Activated CD8-positive, alpha-beta T cell treated with anti-CD3 and anti-CD28 coated beads for 36 hours (primary cell): ENCODE measurements around the gene RFPL4AL1. TPM values are rescaled to one million over a fixed set of nuclear protein-coding genes. Genes with fewer than 3 reads are reported as not detected.
"Not testable (repeated sequence)": the region's sequence is repeated elsewhere in the genome, so short reads cannot be mapped to it uniquely, and the experiment has no call there.

Source experiments
- ATAC-seq: fragments of 200-7000 bp; cut with Tn5 transposase; one replicate; pipeline ENCODE4 v1.10.0; 2021; ENCODE audit warnings: mild to moderate bottlenecking, moderate library complexity
- CTCF ChIA-PET: fragments of 350-600 bp; sonication (Branson Sonifier 250); formaldehyde crosslinking; loops from one replicate; lab custom pipeline; 2021; ENCODE audit warnings: antibody characterized with exemption; lab: Charles Lee
- POLR2A ChIA-PET: fragments of 350-600 bp; sonication (Branson Sonifier 250); formaldehyde crosslinking; loops from one replicate; lab custom pipeline; 2021; ENCODE audit warnings: antibody characterized with exemption; lab: Charles Lee
- DNase-seq: peaks from one replicate; pipeline ENCODE4 v3.0.0-alpha.2; 2020
- H3K27ac Mint-ChIP-seq: one replicate; pipeline ENCODE4 v1.8.0; 2021; ENCODE audit warnings: mild to moderate bottlenecking, mixed read lengths
- H3K27me3 Mint-ChIP-seq: one replicate; pipeline ENCODE4 v1.8.0; 2021; ENCODE audit warnings: mixed read lengths
- H3K36me3 Mint-ChIP-seq: one replicate; pipeline ENCODE4 v1.8.0; 2021; ENCODE audit warnings: low read depth, mixed read lengths
- H3K4me1 Mint-ChIP-seq: one replicate; pipeline ENCODE4 v1.8.0; 2021; ENCODE audit warnings: low read depth, mixed read lengths
- H3K4me3 Mint-ChIP-seq: one replicate; pipeline ENCODE4 v1.8.0; 2021; ENCODE audit warnings: mild to moderate bottlenecking, moderate library complexity, mixed read lengths
- H3K9me3 Mint-ChIP-seq: one replicate; pipeline ENCODE4 v1.8.0; 2021; ENCODE audit warnings: mixed read lengths
- intact Hi-C: fragments of 100-400 bp; cut with micrococcal nuclease; formaldehyde crosslinking; loops from one replicate; pipeline ENCODE4 v1.10.0; 2022
- total RNA-seq, 2 experiments: library from RNA; stranded (reverse); gene quantifications; one replicate each; pipeline ENCODE4 v1.2.3, GENCODE V29; 2021
- TF ChIP-seq, protein P1 (sequence below): fragments of 200-600 bp; IDR thresholded peaks from one replicate; pipeline ENCODE4 v1.8.0; 2022; ENCODE audit warnings: antibody characterized with exemption, mild to moderate bottlenecking

RFPL4AL1 gene
- not detected for total RNA-seq

- intact Hi-C loops, CTCF ChIA-PET, H3K4me1 Mint-ChIP-seq, H3K36me3 Mint-ChIP-seq, ATAC-seq, POLR2A ChIA-PET, H3K9me3 Mint-ChIP-seq, H3K4me3 Mint-ChIP-seq, DNase-seq, H3K27ac Mint-ChIP-seq: not testable (repeated sequence)
- H3K27me3 Mint-ChIP-seq = peaks cover 30% of the 10 kb centered on the region
Observed at GRCh38 chr19:55768818-55769217, at the start of gene RFPL4AL1. RFPL4AL1 (plus strand) TSS chr19:55769118; CDS start chr19:55771805, 2,687 bp downstream.

- TF ChIP-seq, protein P1, sequence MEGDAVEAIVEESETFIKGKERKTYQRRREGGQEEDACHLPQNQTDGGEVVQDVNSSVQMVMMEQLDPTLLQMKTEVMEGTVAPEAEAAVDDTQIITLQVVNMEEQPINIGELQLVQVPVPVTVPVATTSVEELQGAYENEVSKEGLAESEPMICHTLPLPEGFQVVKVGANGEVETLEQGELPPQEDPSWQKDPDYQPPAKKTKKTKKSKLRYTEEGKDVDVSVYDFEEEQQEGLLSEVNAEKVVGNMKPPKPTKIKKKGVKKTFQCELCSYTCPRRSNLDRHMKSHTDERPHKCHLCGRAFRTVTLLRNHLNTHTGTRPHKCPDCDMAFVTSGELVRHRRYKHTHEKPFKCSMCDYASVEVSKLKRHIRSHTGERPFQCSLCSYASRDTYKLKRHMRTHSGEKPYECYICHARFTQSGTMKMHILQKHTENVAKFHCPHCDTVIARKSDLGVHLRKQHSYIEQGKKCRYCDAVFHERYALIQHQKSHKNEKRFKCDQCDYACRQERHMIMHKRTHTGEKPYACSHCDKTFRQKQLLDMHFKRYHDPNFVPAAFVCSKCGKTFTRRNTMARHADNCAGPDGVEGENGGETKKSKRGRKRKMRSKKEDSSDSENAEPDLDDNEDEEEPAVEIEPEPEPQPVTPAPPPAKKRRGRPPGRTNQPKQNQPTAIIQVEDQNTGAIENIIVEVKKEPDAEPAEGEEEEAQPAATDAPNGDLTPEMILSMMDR = no peak
- Mint-ChIP-seq H3K4me1 (no peaks in the 10 kb centered on the region), H3K36me3 (no peaks in the 10 kb centered on the region), H3K27me3 (peaks cover 39% of the 10 kb centered on the region), H3K27ac (no peak overlapping the region), H3K9me3 (peaks cover 14% of the 10 kb centered on the region), H3K4me3 (no peak overlapping the region)
- DNase-seq = no peak
- intact Hi-C loops = no loop called here
- no peak for ATAC-seq
- ChIA-PET POLR2A (no interaction called here), CTCF (no interaction called here)
Observed at GRCh38 chr19:55720214-55720746, 48.6 kb upstream of the RFPL4AL1 start.

DNA sequence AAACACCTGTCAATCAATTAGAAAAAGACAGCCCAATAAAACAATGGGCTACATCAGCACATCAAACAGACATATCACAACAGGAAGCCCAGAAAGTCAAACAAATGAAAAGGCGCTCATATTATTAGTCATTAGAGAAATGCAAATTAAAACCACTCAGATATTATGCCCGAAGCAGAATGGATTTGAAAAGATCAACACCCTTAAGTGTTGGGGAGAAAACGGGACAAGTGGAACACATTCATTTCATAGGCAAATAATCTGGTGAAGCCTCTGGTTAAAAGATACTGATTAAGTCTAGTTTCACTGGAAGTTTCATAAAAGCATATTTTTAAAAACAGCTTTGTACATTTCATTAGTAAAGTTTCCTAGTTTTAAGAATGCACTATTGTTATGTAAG, 48.1 kb upstream of the RFPL4AL1 start:
- H3K27me3 Mint-ChIP-seq = peaks cover 39% of the 10 kb centered on the region
- TF ChIP-seq, protein P1 = no peak

GRCh38 chr19:55723491-55723890, 45.4 kb upstream of the RFPL4AL1 start:
- no peaks in the 10 kb centered on the region for H3K36me3 Mint-ChIP-seq
- TF ChIP-seq, protein P1 = no peak
- no peaks in the 10 kb centered on the region for H3K4me1 Mint-ChIP-seq
- H3K27me3 Mint-ChIP-seq = peaks cover 26% of the 10 kb centered on the region
- ChIA-PET POLR2A (no interaction called here), CTCF (no interaction called here)
- ATAC-seq (no peak), DNase-seq (no peak)
- no peak overlapping the region for H3K27ac Mint-ChIP-seq
- H3K9me3 Mint-ChIP-seq = peaks cover 14% of the 10 kb centered on the region
- intact Hi-C loops = no loop called here
- H3K4me3 Mint-ChIP-seq = no peak overlapping the region

More for the DNA sequence above, 48.1 kb upstream of the RFPL4AL1 start:
- ATAC-seq = no peak
- no peak for DNase-seq
- H3K9me3 Mint-ChIP-seq = peaks cover 14% of the 10 kb centered on the region
- no peaks in the 10 kb centered on the region for H3K4me1 Mint-ChIP-seq
- ChIA-PET POLR2A (no interaction called here), CTCF (no interaction called here)
- intact Hi-C loops = no loop called here
- no peak overlapping the region for H3K27ac Mint-ChIP-seq
- no peaks in the 10 kb centered on the region for H3K36me3 Mint-ChIP-seq
- no peak overlapping the region for H3K4me3 Mint-ChIP-seq

DNA sequence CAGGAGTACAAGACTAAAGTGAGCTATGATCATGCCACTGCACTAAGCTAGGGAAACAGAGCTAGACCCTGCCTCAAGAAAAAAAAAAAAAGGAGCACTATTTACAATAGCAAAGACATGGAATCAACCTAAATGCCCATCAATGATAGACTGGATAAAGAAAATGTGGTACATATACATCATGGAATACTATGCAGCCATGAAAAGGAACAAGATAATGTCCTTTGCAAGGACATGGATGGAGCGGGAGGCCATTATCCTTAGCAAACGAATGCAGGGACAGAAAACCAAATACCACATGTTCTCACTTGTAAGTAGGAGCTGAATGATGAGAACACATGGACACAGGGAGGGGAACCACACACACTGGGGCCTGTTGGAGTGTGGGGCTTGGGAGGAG, 38.5 kb upstream of the RFPL4AL1 start:
- H3K4me3 Mint-ChIP-seq, H3K36me3 Mint-ChIP-seq, H3K4me1 Mint-ChIP-seq, H3K9me3 Mint-ChIP-seq, DNase-seq, H3K27me3 Mint-ChIP-seq, H3K27ac Mint-ChIP-seq, POLR2A ChIA-PET, ATAC-seq, intact Hi-C loops: not testable (repeated sequence)
- CTCF ChIA-PET = interaction anchor here (1.1 kb wide), 1 partner anchor 27 kb away, joined by 3 read pairs; no protein-coding TSS in a partner anchor

GRCh38 chr19:55738302-55738701, 30.6 kb upstream of the RFPL4AL1 start, which contains the start of gene NLRP9:
NLRP9 (minus strand) TSS chr19:55738402; CDS start chr19:55738374, 28 bp downstream.
- TF ChIP-seq, protein P1 = no peak
- no peaks in the 10 kb centered on the region for H3K36me3 Mint-ChIP-seq
- H3K9me3 Mint-ChIP-seq = no peaks in the 10 kb centered on the region
- POLR2A ChIA-PET = no interaction called here
- H3K27ac Mint-ChIP-seq = no peak within 1 kb of the TSS
- no peak within 1 kb of the TSS for H3K4me3 Mint-ChIP-seq
- ATAC-seq (no peak), DNase-seq (no peak)
- intact Hi-C loops = no loop called here
- H3K4me1 Mint-ChIP-seq = no peaks in the 10 kb centered on the region
- CTCF ChIA-PET = no interaction called here
- peaks cover 8% of the 10 kb centered on the region for H3K27me3 Mint-ChIP-seq
